HG02678 (cell line): ENCODE results near the gene ADAMTS2.

Source experiments
- ATAC-seq: cut with Tn5 transposase; IDR thresholded peaks from one replicate; pipeline ENCODE4 v1.9.1; 2021; ENCODE audit warnings: mild to moderate bottlenecking, moderate library complexity; ENCODE audit not compliant: unreplicated experiment

Gene ADAMTS2

GRCh38 chr5:179187681-179188575, 157.3 kb downstream of the ADAMTS2 start:
- no peak for ATAC-seq

- ATAC-seq = no peak
Measured at GRCh38 chr5:179187229-179187678, 158.0 kb downstream of the ADAMTS2 start.

- ATAC-seq = no peak
Measured at GRCh38 chr5:179186801-179187200, 158.5 kb downstream of the ADAMTS2 start.

GRCh38 chr5:179185941-179186411, 159.3 kb downstream of the ADAMTS2 start:
- no peak for ATAC-seq

- no peak for ATAC-seq
Measured at GRCh38 chr5:179185256-179185940, 159.9 kb downstream of the ADAMTS2 start.

GRCh38 chr5:179184521-179185050, 160.7 kb downstream of the ADAMTS2 start:
- ATAC-seq = no peak

GRCh38 chr5:179183481-179183880, 161.8 kb downstream of the ADAMTS2 start:
- no peak for ATAC-seq

- ATAC-seq = no peak
Measured at GRCh38 chr5:179182601-179183000, 162.7 kb downstream of the ADAMTS2 start.

- ATAC-seq = no peak
Measured at GRCh38 chr5:179181988-179182387, 163.3 kb downstream of the ADAMTS2 start.

- no peak for ATAC-seq
Measured at GRCh38 chr5:179180921-179181645, 164.2 kb downstream of the ADAMTS2 start.

GRCh38 chr5:179180061-179180610, 165.1 kb downstream of the ADAMTS2 start:
- ATAC-seq = no peak

GRCh38 chr5:179177711-179178575, 167.3 kb downstream of the ADAMTS2 start:
- ATAC-seq = no peak

GRCh38 chr5:179176571-179177230, 168.6 kb downstream of the ADAMTS2 start:
- no peak for ATAC-seq

GRCh38 chr5:179176166-179176565, 169.1 kb downstream of the ADAMTS2 start:
- no peak for ATAC-seq

GRCh38 chr5:179171816-179172745, 173.2 kb downstream of the ADAMTS2 start:
- no peak for ATAC-seq

- ATAC-seq = no peak
Measured at GRCh38 chr5:179171251-179171815, 173.9 kb downstream of the ADAMTS2 start.

- ATAC-seq = no peak
Measured at GRCh38 chr5:179170606-179171005, 174.7 kb downstream of the ADAMTS2 start.

GRCh38 chr5:179169836-179170235, 175.4 kb downstream of the ADAMTS2 start:
- no peak for ATAC-seq
